Central memory CD8-positive, alpha-beta T cell (primary cell): ENCODE measurements around the gene LENEP.
"Not testable (repeated sequence)": the region's sequence is repeated elsewhere in the genome, so short reads cannot be mapped to it uniquely, and the experiment has no call there.

Source experiments
- ATAC-seq: fragments of 150-1000 bp; cut with Tn5 transposase; replicated peaks from 2 replicates; pipeline ENCODE4 v1.10.0; 2022; ENCODE audit warnings: mild to moderate bottlenecking, moderate FRiP score, moderate number of reproducible peaks; ENCODE audit not compliant: poor library complexity, severe bottlenecking; ENCODE audit errors: extremely low read depth
- DNase-seq, 2 donors: peaks; one replicate each; pipeline ENCODE4 v3.0.0; 2021; ENCODE audit warnings: low spot score in 2 of 2
- H3K27ac Mint-ChIP-seq: one replicate; pipeline ENCODE4 v1.8.0; 2022; ENCODE audit warnings: low read depth, mild to moderate bottlenecking, moderate library complexity, mixed read lengths
- H3K27me3 Mint-ChIP-seq: one replicate; pipeline ENCODE4 v1.8.0; 2022; ENCODE audit warnings: mixed read lengths
- H3K36me3 Mint-ChIP-seq: one replicate; pipeline ENCODE4 v1.8.0; 2022; ENCODE audit warnings: mild to moderate bottlenecking, moderate library complexity, mixed read lengths; ENCODE audit not compliant: insufficient read depth
- H3K4me1 Mint-ChIP-seq: one replicate; pipeline ENCODE4 v1.8.0; 2022; ENCODE audit warnings: mixed read lengths
- H3K4me3 Mint-ChIP-seq: one replicate; pipeline ENCODE4 v1.8.0; 2022; ENCODE audit warnings: mild to moderate bottlenecking, moderate library complexity, mixed read lengths
- H3K9me3 Mint-ChIP-seq: one replicate; pipeline ENCODE4 v1.8.0; 2022; ENCODE audit warnings: mixed read lengths

Gene LENEP

GRCh38 chr1:154988058-154988954 lies 5.1 kb upstream of the LENEP start:
- Mint-ChIP-seq H3K4me3 (no peak overlapping the region), H3K36me3 (peaks cover 32% of the 10 kb centered on the region), H3K27ac (no peak overlapping the region), H3K27me3 (no peaks in the 10 kb centered on the region), H3K9me3 (no peaks in the 10 kb centered on the region), H3K4me1 (peaks cover 14% of the 10 kb centered on the region)
- DNase-seq (no peak), ATAC-seq (no peak)

DNA sequence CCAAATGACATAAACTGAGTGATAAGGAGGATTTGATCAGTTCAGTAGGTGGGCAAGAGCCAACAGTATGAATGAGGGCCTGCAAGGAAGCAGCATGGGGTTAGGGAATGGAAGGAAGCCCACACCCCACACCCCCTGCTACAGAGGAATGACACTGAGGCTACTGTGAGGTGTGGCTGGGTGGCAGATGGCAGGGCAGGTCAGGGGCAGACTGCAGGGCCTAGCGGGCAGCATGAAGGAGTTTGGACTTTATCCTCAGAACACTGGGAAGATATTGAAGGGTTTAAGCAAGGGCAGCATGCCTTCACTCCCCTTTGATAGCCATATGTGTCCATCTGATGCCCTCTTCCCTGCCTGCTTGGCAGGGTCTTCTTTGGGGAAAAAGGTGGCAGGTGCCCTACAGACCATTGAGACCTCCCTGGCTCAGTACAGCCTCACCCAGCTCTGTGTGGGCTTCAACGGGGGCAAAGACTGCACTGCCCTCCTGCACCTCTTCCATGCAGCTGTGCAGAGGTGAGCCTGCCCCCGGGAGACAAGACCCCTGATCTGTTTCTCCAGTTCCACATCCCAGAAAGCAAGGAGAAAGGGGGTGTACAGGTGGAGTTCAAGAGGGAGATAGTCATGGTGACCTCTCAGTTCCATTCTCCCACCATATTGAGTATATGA lies 4.1 kb upstream of the LENEP start:
- Mint-ChIP-seq H3K36me3 (peaks cover 33% of the 10 kb centered on the region), H3K9me3 (no peaks in the 10 kb centered on the region), H3K27ac (no peak overlapping the region), H3K4me3 (no peak overlapping the region), H3K27me3 (no peaks in the 10 kb centered on the region), H3K4me1 (peaks cover 14% of the 10 kb centered on the region)
- ATAC-seq: no peak
- no peak for DNase-seq

GRCh38 chr1:154990276-154990675 lies 3.1 kb upstream of the LENEP start:
- H3K27ac Mint-ChIP-seq: no peak overlapping the region
- peaks cover 31% of the 10 kb centered on the region for H3K36me3 Mint-ChIP-seq

GRCh38 chr1:154992721-154993571 lies 440 bp upstream of the LENEP start:
- Mint-ChIP-seq H3K27me3 (no peaks in the 10 kb centered on the region), H3K4me3 (no peak overlapping the region), H3K4me1 (peaks cover 20% of the 10 kb centered on the region), H3K36me3 (peaks cover 18% of the 10 kb centered on the region), H3K27ac (no peak overlapping the region), H3K9me3 (no peaks in the 10 kb centered on the region)
- no peak for DNase-seq
- ATAC-seq: no peak

More at GRCh38 chr1:154990276-154990675, 3.1 kb upstream of the LENEP start:
- peaks cover 14% of the 10 kb centered on the region for H3K4me1 Mint-ChIP-seq
- DNase-seq: no peak
- no peaks in the 10 kb centered on the region for H3K27me3 Mint-ChIP-seq
- H3K9me3 Mint-ChIP-seq: no peaks in the 10 kb centered on the region
- ATAC-seq: no peak
- H3K4me3 Mint-ChIP-seq: no peak overlapping the region

DNA sequence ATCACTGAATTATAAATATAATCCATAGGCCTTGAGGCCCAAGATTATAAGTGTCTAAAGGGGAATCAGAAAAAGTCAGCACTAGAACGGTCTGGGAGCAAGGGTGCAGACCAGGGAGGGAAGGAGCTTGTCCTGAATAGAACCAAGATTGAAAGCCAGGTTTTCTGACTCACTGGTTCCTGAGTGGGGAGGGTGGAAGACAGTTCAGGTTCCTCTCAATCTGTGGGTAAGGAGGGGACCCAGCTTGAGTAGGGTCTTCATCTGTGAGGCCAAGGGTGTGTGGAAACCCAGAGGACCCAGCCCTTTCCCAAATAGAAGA lies 842 bp downstream of the LENEP start:
- H3K4me3 Mint-ChIP-seq: no peak overlapping the region

GRCh38 chr1:154994591-154994990 lies 1.2 kb downstream of the LENEP start:
- H3K4me1 Mint-ChIP-seq: peaks cover 19% of the 10 kb centered on the region
- no peak overlapping the region for H3K4me3 Mint-ChIP-seq
- H3K36me3 Mint-ChIP-seq: peaks cover 15% of the 10 kb centered on the region
- no peak for DNase-seq
- H3K27me3 Mint-ChIP-seq: no peaks in the 10 kb centered on the region
- peak overlapping the region; percentile 71 for H3K27ac Mint-ChIP-seq
- ATAC-seq: no peak
- no peaks in the 10 kb centered on the region for H3K9me3 Mint-ChIP-seq

More for the DNA sequence above, 842 bp downstream of the LENEP start:
- Mint-ChIP-seq H3K36me3 (peaks cover 15% of the 10 kb centered on the region), H3K27ac (no peak overlapping the region), H3K9me3 (no peaks in the 10 kb centered on the region), H3K27me3 (no peaks in the 10 kb centered on the region), H3K4me1 (peaks cover 20% of the 10 kb centered on the region)
- DNase-seq (no peak), ATAC-seq (no peak)

DNA sequence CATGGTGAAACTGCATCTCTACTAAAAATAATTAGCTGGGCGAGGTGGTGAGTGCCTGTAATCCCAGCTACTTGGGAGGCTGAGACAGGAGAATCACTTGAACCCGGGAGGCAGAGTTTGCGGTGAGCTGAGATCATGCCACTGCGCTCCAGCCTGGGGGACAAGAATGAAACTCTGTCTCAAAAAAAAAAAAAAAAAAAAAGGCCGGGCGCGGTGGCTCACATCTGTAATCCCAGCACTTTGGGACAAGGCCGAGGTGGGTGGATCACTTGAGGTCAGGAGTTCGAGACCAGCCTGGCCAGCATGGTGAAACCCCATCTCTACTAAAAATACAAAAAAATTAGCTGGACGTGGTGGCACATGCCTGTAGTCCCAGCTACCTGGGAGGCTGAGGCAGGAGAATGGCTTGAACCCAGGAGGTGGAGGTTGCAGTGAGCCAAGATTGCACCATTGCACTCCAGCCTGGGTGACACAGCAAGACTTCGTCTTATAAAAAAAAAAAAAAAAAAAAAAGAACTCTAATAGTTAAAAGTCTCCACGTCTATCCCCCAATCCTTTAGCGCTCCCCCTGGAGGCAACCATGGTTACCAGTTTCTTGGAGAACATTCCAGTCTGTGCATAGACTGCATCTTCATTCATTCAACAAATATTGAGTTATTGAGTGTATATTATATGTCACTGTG lies 2.1 kb downstream of the LENEP start:
- not testable (repeated sequence) for H3K4me3 Mint-ChIP-seq, DNase-seq, H3K27me3 Mint-ChIP-seq, H3K36me3 Mint-ChIP-seq, H3K9me3 Mint-ChIP-seq, ATAC-seq
- H3K27ac Mint-ChIP-seq: peak overlapping the region; percentile 71
- peaks cover 22% of the 10 kb centered on the region for H3K4me1 Mint-ChIP-seq

DNA sequence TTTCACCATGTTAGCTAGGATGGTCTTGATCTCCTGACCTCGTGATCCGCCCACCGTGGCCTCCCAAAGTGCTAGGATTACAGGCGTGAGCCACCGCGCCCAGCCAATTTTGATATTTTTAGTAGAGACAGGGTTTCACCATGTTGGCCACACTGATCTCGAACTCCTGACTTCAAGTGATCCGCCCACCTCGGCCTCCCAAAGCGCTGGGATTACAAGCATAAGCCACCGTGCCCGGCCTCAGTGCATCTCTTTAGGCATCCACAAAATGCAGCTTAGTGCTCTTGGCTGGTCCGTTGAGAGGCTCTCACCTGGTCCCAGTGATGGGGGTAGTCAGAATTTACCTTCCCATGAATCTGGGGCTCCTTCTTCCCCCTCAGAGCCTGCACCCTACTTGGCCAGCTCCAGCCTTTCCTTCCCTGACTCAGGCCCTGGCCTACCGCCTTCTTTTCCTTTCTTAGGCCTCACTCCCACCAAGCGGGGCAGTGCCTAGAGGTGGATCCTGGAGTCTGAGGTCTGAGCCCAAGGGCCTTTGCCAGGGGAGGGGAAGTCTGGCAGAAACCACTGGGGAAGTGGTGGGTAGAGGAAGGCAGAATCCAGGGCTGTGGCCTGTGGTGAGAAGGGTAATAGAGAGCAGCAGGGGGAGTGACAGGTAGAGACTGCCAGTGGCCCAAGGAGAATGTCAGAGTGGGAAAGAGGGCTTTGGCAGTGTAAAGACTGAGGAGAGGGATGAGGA lies 3.7 kb downstream of the LENEP start:
- Mint-ChIP-seq H3K36me3 (peaks cover 10% of the 10 kb centered on the region), H3K4me3 (no peak overlapping the region), H3K27ac (no peak overlapping the region), H3K27me3 (no peaks in the 10 kb centered on the region), H3K4me1 (peaks cover 22% of the 10 kb centered on the region), H3K9me3 (no peaks in the 10 kb centered on the region)
- ATAC-seq (no peak), DNase-seq (no peak)

DNA sequence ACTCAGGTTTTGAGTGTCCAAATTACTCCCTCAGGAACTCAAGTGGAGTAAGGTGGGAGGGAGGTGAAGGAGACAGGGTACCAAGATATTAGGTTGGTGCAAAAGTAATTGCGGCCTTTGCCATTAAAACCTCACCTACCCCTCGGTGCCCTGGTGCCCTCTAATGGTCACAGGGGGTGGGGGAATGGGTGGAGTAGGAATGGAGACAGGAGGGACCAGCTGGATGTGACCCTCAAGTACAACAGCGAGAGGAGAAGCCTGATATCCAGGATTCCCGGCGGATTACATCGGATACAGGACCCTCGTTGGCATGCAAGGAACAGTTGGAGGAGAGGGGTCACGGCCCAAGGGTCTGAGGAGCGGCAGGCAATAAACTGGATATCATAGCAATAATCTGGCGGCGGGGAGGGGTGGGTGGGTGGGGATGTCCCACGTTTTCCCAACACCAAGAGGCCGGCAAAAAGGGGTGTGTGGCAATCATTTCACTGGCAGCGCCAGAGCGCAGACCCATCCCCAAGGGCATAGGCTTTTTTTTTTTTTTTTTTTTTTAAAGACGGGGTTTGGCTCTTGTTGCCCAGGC lies 4.9 kb downstream of the LENEP start:
- DNase-seq (no peak), ATAC-seq (no peak)
- Mint-ChIP-seq H3K36me3 (peaks cover 10% of the 10 kb centered on the region), H3K9me3 (no peaks in the 10 kb centered on the region), H3K4me3 (no peak overlapping the region), H3K4me1 (peaks cover 26% of the 10 kb centered on the region), H3K27ac (no peak overlapping the region), H3K27me3 (no peaks in the 10 kb centered on the region)

DNA sequence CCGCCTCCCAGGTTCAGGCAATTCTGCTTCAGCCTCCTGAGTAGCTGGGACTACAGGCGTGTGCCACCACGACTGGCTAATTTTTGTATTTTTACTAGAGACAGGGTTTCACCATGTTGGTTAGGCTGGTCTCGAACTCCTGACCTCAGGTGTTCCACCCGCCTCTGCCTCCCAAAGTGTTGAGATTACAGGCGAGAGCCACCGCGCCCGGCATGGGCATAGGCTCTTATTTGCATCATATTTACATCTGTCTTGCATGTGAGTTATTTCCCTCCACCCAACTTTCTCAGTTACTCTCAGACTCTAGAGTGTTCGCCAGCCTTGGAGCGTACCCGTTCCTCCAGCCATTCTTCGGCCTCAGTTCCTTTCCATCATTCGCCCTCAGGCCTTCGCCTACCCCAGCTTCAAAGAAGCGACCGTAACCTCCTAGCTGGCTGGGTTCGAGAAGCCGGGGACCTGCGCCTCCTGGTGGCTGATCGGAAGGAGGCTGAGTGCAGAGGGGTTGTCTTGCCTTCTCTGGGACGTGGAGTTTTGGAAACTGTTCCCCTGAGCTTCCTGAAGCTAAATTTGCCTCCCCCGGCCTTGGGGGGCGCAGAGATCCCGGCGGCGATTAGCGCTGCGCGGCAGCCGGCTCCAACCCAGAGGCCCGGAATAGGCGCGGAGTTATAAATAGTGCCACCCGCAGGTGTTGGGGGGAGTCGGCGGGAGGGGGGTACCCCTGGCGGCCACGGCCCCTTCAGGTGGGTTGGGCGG lies 5.6 kb downstream of the LENEP start:
- DNase-seq (peak in 1 of 2 donors; percentile 41), ATAC-seq (no peak)
- H3K27me3 Mint-ChIP-seq: no peaks in the 10 kb centered on the region
- peaks cover 10% of the 10 kb centered on the region for H3K36me3 Mint-ChIP-seq
- H3K4me1 Mint-ChIP-seq: peaks cover 33% of the 10 kb centered on the region
- H3K4me3 Mint-ChIP-seq: peak overlapping the region; percentile 94
- H3K27ac Mint-ChIP-seq: peak overlapping the region; percentile 54
- no peaks in the 10 kb centered on the region for H3K9me3 Mint-ChIP-seq
